LNCAP (cell line): Measurements from ENCODE around the gene CBFA2T3.

Source experiments
- TF ChIP-seq, protein P1 (sequence below): fragments of 450-650 bp; IDR thresholded peaks from 2 replicates; pipeline ENCODE4 v1.5.1; 2017; ENCODE audit warnings: mild to moderate bottlenecking

Gene CBFA2T3

DNA sequence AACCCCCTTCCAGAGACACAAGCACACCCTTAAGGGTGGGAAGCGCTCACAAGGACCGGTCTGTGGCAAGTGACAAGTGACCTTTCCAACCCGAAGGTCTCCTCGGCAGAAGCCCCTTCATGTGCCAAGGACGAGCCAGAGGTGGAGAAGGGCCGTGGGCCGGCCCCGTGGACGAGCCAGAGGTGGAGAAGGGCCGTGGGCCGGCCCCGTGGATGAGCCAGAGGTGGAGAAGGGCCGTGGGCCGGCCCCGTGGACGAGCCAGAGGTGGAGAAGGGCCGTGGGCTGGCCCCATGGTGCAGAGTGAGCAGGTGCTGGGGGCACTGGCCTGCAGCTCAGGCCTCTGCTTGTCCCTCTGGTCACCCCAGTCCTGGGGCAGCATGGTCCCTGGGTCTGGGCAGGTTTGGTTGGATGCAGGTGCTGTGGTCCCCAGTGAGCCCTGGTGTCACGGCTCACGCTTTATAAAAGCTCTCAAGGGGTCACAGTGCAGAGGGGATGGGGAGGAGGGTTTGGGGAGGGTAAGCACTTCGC, 45.6 kb downstream of the CBFA2T3 start:
- TF ChIP-seq, protein P1, sequence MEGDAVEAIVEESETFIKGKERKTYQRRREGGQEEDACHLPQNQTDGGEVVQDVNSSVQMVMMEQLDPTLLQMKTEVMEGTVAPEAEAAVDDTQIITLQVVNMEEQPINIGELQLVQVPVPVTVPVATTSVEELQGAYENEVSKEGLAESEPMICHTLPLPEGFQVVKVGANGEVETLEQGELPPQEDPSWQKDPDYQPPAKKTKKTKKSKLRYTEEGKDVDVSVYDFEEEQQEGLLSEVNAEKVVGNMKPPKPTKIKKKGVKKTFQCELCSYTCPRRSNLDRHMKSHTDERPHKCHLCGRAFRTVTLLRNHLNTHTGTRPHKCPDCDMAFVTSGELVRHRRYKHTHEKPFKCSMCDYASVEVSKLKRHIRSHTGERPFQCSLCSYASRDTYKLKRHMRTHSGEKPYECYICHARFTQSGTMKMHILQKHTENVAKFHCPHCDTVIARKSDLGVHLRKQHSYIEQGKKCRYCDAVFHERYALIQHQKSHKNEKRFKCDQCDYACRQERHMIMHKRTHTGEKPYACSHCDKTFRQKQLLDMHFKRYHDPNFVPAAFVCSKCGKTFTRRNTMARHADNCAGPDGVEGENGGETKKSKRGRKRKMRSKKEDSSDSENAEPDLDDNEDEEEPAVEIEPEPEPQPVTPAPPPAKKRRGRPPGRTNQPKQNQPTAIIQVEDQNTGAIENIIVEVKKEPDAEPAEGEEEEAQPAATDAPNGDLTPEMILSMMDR: no peak

DNA sequence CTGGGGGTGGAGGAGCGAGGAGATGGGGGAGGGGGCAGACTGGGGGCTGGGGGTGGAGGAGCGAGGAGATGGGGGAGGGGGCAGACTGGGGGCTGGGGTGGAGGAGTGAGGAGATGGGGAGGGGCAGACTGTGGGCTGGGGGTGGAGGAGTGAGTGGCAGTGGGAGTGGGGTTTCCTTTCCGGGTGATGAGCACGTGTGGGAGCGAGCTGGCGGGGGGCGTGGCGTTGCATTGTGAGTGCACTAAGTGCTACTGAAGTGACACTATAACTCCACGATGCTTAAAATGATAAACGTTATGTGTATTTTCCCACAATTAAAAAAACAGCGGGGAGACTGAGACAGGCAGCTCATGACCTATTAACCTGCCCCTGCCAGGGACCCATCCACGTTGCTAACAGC, 46.3 kb downstream of the CBFA2T3 start:
- TF ChIP-seq, protein P1: no peak

DNA sequence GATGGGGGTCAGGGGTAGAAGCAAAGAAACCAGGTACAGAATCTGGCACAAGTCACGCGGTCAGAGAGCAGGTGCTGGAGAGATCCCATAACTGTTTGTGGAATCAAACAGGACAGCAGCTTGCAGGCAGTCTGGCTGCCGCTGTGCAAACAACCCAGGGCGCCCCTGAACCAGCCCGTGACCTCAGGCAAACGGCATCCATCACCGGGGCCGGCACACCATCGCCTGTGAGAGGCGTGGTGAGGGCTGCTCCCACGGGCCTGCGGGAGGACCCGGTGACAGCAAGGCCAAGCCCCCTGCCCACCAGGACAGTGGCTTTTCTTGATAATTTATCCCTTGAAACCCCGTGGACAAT, 47.9 kb downstream of the CBFA2T3 start:
- TF ChIP-seq, protein P1: no peak

DNA sequence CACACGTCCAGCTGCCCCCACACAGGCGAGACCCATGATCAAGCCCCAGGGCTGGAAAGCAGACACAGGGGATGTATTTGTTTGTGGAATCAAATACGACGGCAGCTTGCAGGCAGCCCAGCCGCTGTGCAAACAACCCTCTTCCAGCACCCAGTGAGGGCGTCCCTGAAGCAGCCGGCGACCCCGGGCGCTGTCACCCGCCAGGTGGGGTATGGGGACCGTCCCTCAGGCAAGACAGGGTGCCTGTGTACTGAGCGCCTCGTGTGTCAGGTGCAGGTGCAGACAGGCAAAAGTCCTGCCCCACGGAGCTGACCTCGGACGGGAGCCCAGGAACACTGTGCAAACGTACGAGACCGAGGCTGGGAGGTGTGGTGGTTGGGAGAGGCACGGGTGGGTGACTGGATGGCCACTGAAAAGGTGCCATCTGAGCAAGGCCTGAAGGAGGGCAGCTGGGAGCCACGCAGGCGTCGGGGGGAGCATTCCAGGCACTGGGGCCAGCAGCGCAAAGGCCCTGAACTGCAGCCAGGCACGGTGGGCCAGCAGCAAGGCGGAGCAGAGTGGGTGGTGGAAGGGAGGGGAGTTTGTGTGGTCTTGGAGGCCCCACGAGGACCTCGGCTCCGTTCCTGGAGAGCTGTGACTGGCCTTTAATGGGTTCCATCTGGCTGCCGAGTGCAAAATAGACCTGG, 48.5 kb downstream of the CBFA2T3 start:
- TF ChIP-seq, protein P1: no peak

DNA sequence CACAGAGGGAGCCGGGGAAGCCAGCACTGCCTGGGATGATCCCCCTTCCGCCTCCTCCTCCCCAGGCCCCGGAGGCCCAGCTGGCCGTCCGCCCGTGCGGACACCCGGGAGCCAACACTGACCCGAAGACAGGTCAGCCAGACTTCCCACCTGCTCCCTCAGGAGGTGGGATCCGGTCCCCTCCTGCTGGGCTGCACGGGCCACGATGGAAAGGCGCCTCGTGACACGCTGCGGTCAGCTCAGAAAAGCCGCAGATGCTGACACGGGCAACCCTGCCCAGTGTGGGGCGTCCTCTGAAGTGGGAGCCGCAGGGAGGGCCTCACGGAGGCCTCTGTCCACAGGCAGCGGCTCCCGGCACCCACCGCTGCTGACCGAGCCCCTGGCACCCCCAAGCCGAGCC, 49.3 kb downstream of the CBFA2T3 start:
- TF ChIP-seq, protein P1: no peak

DNA sequence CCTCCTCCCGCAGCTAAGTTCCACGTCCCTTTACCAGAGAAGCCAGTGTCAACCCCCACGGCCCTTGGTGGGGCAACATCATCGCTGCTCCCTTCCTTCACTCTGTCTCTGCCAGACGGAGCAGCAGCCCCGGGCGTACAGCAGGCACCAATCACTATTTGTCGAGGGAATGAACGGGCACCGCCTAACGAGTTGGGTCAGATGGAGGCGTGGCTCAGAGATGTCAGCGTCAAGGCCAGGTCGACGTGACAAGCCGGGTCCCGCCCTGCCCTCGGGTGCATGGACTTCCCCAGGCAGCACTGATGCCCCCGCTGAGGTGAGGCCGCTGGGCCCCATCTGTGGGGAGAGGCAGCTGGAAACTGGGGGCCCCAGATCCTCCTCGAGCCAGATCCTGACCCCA, 50.0 kb downstream of the CBFA2T3 start:
- TF ChIP-seq, protein P1: no peak

DNA sequence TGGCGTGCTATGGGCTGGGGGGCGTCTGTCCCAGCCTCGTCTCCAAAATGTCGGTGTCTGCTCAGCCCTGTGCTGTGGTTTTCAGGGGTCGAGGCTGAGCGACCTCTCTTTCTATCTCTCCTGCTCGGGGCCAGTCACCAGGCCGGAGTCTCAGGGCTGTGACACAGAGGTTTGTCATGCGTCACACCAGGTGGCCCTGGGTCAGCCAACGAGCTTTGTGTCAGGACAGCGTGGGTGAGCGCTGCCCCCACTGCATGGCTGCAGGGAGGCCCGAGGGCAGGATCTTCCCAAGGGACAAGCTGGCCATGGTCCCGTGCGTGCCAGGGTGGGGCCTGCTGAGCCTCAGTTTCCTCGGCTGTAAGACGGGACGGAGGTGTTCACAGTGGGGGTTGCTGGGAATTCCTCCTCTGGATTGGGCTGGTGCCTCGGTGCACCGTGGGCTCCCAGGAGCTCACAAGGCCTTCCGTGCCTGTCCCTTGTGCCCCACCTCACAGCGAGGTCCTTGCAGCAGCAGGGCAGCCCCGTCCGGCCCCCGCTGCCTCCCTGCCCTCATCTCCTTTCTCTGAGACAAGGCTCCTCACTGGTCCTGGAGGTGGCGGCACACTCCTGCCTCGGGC, 50.5 kb downstream of the CBFA2T3 start:
- TF ChIP-seq, protein P1: no peak
